H1 (cell line): Measurements from ENCODE around the gene OR4N2. TPM values are rescaled to one million over a fixed set of nuclear protein-coding genes. Genes with fewer than 3 reads are reported as not detected.
"Not testable (repeated sequence)": the region's sequence is repeated elsewhere in the genome, so short reads cannot be mapped to it uniquely, and the experiment has no call there.

Experiments used
- CTCF ChIA-PET: fragments of 300-600 bp; sonication (Branson Sonifier 250); formaldehyde crosslinking; loops from one replicate; lab custom pipeline; 2021; ENCODE audit not compliant: partially characterized antibody; lab: Charles Lee
- POLR2A ChIA-PET: fragments of 300-600 bp; sonication (Branson Sonifier 250); formaldehyde crosslinking; loops from one replicate; lab custom pipeline; 2021; ENCODE audit warnings: inconsistent platforms; ENCODE audit not compliant: partially characterized antibody; lab: Charles Lee
- DNase-seq, 2 experiments: peaks; one replicate each; pipeline versions ENCODE4 v3.0.0 to v3.0.0-alpha.2; 2010 to 2022; ENCODE audit warnings: low spot score in 2 of 2, low read depth in 1 of 2, mixed read lengths in 1 of 2
- FAIRE-seq: peaks from 2 replicates; lab custom pipeline; 2011; peaks lifted over from hg19 to GRCh38; lab: Jason Lieb, UNC
- H2AFZ ChIP-seq: 2 replicates; pipeline ENCODE4 v1.8.1; 2012; ENCODE audit warnings: low read length, inconsistent platforms
- H2AK5ac ChIP-seq: 2 replicates; pipeline ENCODE4 v1.6.1; 2013; ENCODE audit warnings: low read depth, low read length
- H2BK120ac ChIP-seq: replicated peaks from 2 replicates; pipeline ENCODE3; 2013; ENCODE audit warnings: low read depth, low read length, inconsistent platforms
- H2BK12ac ChIP-seq: 2 replicates; pipeline ENCODE4 v1.6.1; 2013; ENCODE audit warnings: low read depth, low read length
- H2BK15ac ChIP-seq: 2 replicates; pipeline ENCODE4 v1.6.1; 2013; ENCODE audit warnings: low read length
- H2BK20ac ChIP-seq: 2 replicates; pipeline ENCODE4 v1.6.1; 2013; ENCODE audit warnings: low read length
- H2BK5ac ChIP-seq: 2 replicates; pipeline ENCODE4 v1.6.1; 2013; ENCODE audit warnings: low read depth, low read length
- H3K14ac ChIP-seq: 2 replicates; pipeline ENCODE4 v1.6.1; 2013; ENCODE audit warnings: inconsistent platforms; ENCODE audit not compliant: insufficient read length
- H3K18ac ChIP-seq: 2 replicates; pipeline ENCODE4 v1.6.1; 2013; ENCODE audit warnings: low read length; ENCODE audit errors: extremely low read depth
- H3K23ac ChIP-seq: 2 replicates; pipeline ENCODE4 v1.6.1; 2013; ENCODE audit warnings: inconsistent platforms; ENCODE audit not compliant: insufficient read length
- H3K23me2 ChIP-seq: 2 replicates; pipeline ENCODE4 v1.6.1; 2013; ENCODE audit warnings: low read depth, low read length
- H3K27ac ChIP-seq: 2 replicates; pipeline ENCODE4 v1.6.1; 2011; ENCODE audit warnings: low read depth, low read length, inconsistent platforms
- H3K27me3 ChIP-seq, 4 experiments: replicated peaks in 1 of 4; 1 replicate in 1 of 4; 2 replicates in 3 of 4; pipeline versions ENCODE4 v1.6.1 to v1.8.1; 2011 to 2013; ENCODE audit warnings: low read length in 3 of 4, mild to moderate bottlenecking in 3 of 4, inconsistent platforms in 2 of 4, mixed read lengths in 2 of 4, moderate library complexity in 1 of 4; ENCODE audit not compliant: control insufficient read depth in 3 of 4, insufficient read depth in 3 of 4; ENCODE audit errors: extremely low read depth in 1 of 4
- H3K36me3 ChIP-seq, 4 experiments: 2 replicates each; pipeline versions ENCODE4 v1.6.1 to v1.8.1; 2011 to 2013; ENCODE audit warnings: mild to moderate bottlenecking in 4 of 4, low read length in 3 of 4, moderate library complexity in 2 of 4, control low read depth in 1 of 4, inconsistent platforms in 1 of 4; ENCODE audit not compliant: insufficient read depth in 4 of 4, control insufficient read depth in 2 of 4
- H3K4ac ChIP-seq: replicated peaks from 2 replicates; pipeline ENCODE3; 2013; ENCODE audit warnings: low read length, low read depth, mixed read lengths, inconsistent platforms; ENCODE audit not compliant: insufficient read length
- H3K4me1 ChIP-seq, 4 experiments: replicated peaks in 1 of 4; 1 replicate in 1 of 4; 2 replicates in 3 of 4; pipeline versions ENCODE4 v1.6.1 to v1.8.1; 2011 to 2013; ENCODE audit warnings: low read length in 3 of 4, inconsistent platforms in 2 of 4, mixed read lengths in 1 of 4; ENCODE audit not compliant: insufficient read depth in 4 of 4, control insufficient read depth in 3 of 4
- H3K4me2 ChIP-seq, 2 experiments: 2 replicates each; pipeline versions ENCODE4 v1.6.1 to v1.8.1; 2011 to 2013; ENCODE audit warnings: low read depth in 2 of 2, low read length in 2 of 2, control low read depth in 1 of 2, inconsistent platforms in 1 of 2, mild to moderate bottlenecking in 1 of 2; ENCODE audit not compliant: insufficient read depth in 1 of 2
- H3K4me3 ChIP-seq, 4 experiments: fragments of 200-600, 300-600 bp in 1 of 4; sonication (generic), shearing (Covaris generic), sonication (Bioruptor Twin) in 1 of 4; 2 replicates each; pipeline versions ENCODE4 v1.5.1 to v1.8.1; 2011 to 2016; ENCODE audit warnings: low read length in 4 of 4, low read depth in 3 of 4, control low read depth in 2 of 4, inconsistent platforms in 2 of 4, mild to moderate bottlenecking in 2 of 4, mixed read lengths in 1 of 4, moderate library complexity in 1 of 4; ENCODE audit not compliant: insufficient read depth in 2 of 4; ENCODE audit errors: extremely low read depth in 1 of 4
- H3K56ac ChIP-seq: replicated peaks from 2 replicates; pipeline ENCODE3; 2013; ENCODE audit warnings: low read depth, mild to moderate bottlenecking, mixed read lengths, low read length, inconsistent platforms; ENCODE audit not compliant: insufficient read length
- H3K79me1 ChIP-seq: 2 replicates; pipeline ENCODE4 v1.6.1; 2013; ENCODE audit warnings: low read depth, low read length, control low read depth
- H3K79me2 ChIP-seq, 2 experiments: 2 replicates each; pipeline versions ENCODE4 v1.6.1 to v1.8.1; 2012 to 2013; ENCODE audit warnings: low read length in 2 of 2, mild to moderate bottlenecking in 2 of 2, inconsistent platforms in 1 of 2; ENCODE audit not compliant: insufficient read depth in 2 of 2, control insufficient read depth in 1 of 2
- H3K9ac ChIP-seq, 4 experiments: replicated peaks in 1 of 4; 1 replicate in 1 of 4; 2 replicates in 3 of 4; pipeline versions ENCODE4 v1.6.1 to v1.8.1; 2011 to 2013; ENCODE audit warnings: low read depth in 3 of 4, low read length in 3 of 4, control low read depth in 2 of 4, mild to moderate bottlenecking in 2 of 4, moderate library complexity in 2 of 4, inconsistent platforms in 1 of 4; ENCODE audit errors: extremely low read depth in 1 of 4
- H3K9me3 ChIP-seq, 2 experiments: 2 replicates each; pipeline versions ENCODE4 v1.6.1 to v1.8.1; 2012 to 2013; ENCODE audit warnings: mild to moderate bottlenecking in 2 of 2, moderate library complexity in 2 of 2, control low read depth in 1 of 2, inconsistent platforms in 1 of 2, low read depth in 1 of 2, low read length in 1 of 2, mixed read lengths in 1 of 2; ENCODE audit not compliant: insufficient read depth in 2 of 2
- H4K20me1 ChIP-seq, 2 experiments: replicated peaks in 1 of 2; 2 replicates each; pipeline versions ENCODE3 to v1.8.1; 2011 to 2013; ENCODE audit warnings: inconsistent platforms in 2 of 2, low read length in 2 of 2, mild to moderate bottlenecking in 1 of 2; ENCODE audit not compliant: insufficient read depth in 2 of 2, control insufficient read depth in 1 of 2
- H4K5ac ChIP-seq: 2 replicates; pipeline ENCODE4 v1.6.1; 2013; ENCODE audit warnings: low read length, low read depth, mixed read lengths, inconsistent platforms; ENCODE audit not compliant: insufficient read length
- H4K8ac ChIP-seq: 2 replicates; pipeline ENCODE4 v1.8.0; 2013; ENCODE audit warnings: mild to moderate bottlenecking, moderate library complexity, low read length, inconsistent platforms; ENCODE audit not compliant: insufficient read depth; ENCODE audit errors: extremely low read depth
- H4K91ac ChIP-seq: replicated peaks from 2 replicates; pipeline ENCODE3; 2013; ENCODE audit warnings: low read length, mixed read lengths, inconsistent platforms; ENCODE audit not compliant: insufficient read length
- WGBS, 2 experiments: shearing (Covaris generic) in 1 of 2; methylation state at CpG; one replicate each; pipeline versions ENCODE4 v1.1.6 to v1.1.7; 2013 to 2015; ENCODE audit warnings: low lambda C conversion rate in 2 of 2, mixed read lengths in 2 of 2, inconsistent platforms in 1 of 2, low coverage in 1 of 2, missing lambda C conversion rate in 1 of 2; ENCODE audit not compliant: insufficient replicate concordance in 2 of 2, insufficient coverage in 1 of 2, insufficient read length in 1 of 2; ENCODE audit errors: extremely low coverage in 1 of 2, missing lambda C conversion rate in 1 of 2; 5-methylcytosine and 5-hydroxymethylcytosine counted together
- polyA plus RNA-seq, 7 experiments: library from polyadenylated mRNA; depleted of rRNA in 3 of 7; stranded (reverse) in 5 of 7; unstranded in 2 of 7; fragments of >200 nt in 5 of 7; fragments of 200-250 nt in 2 of 7; gene quantifications; 1 replicate in 5 of 7; 2 replicates in 1 of 7; 4 replicates in 1 of 7; pipeline versions ENCODE4 v1.2.1 to v1.2.3, GENCODE V29; 2011 to 2013; ENCODE audit warnings: missing spikeins in 2 of 7, mixed read lengths in 2 of 7
- total RNA-seq: library from RNA; stranded (reverse); fragmentation: NEBNext Ultra II Directional; extraction: Animal tissue kit (Norgen Biotek cat#: 25700); gene quantifications from 2 replicates; pipeline ENCODE4 v1.2.1, GENCODE V29; 2021

Gene OR4N2
- total and polyA plus RNA-seq, 2 of the 8 experiments (the other 6 are each of a cell fraction or from before 2014, with no cell fraction given): not detected

DNA sequence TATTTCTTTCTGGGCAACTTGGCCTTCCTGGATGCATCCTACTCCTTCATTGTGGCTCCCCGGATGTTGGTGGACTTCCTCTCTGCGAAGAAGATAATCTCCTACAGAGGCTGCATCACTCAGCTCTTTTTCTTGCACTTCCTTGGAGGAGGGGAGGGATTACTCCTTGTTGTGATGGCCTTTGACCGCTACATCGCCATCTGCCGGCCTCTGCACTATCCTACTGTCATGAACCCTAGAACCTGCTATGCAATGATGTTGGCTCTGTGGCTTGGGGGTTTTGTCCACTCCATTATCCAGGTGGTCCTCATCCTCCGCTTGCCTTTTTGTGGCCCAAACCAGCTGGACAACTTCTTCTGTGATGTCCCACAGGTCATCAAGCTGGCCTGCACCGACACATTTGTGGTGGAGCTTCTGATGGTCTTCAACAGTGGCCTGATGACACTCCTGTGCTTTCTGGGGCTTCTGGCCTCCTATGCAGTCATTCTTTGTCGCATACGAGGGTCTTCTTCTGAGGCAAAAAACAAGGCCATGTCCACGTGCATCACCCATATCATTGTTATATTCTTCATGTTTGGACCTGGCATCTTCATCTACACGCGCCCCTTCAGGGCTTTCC is 24.2 kb downstream of the OR4N2 start:
- H4K91ac ChIP-seq, H3K4me3 ChIP-seq, H3K4me2 ChIP-seq, H3K36me3 ChIP-seq, H2BK20ac ChIP-seq, H3K23me2 ChIP-seq, H4K20me1 ChIP-seq, H2BK12ac ChIP-seq, H4K5ac ChIP-seq, H3K4me1 ChIP-seq, H4K8ac ChIP-seq, H2AFZ ChIP-seq, H3K4ac ChIP-seq, H2BK120ac ChIP-seq, DNase-seq, H2AK5ac ChIP-seq, H3K14ac ChIP-seq, H3K56ac ChIP-seq, CTCF ChIA-PET, H2BK5ac ChIP-seq, FAIRE-seq, POLR2A ChIA-PET, H3K27ac ChIP-seq, H3K9ac ChIP-seq, H3K18ac ChIP-seq, H3K79me1 ChIP-seq, H2BK15ac ChIP-seq, H3K23ac ChIP-seq, H3K27me3 ChIP-seq, H3K79me2 ChIP-seq: not testable (repeated sequence)
- WGBS, 2 experiments: 81% methylated on average over 6 of the region's 12 CpGs; no CpG with 5 or more reads in 1 of the 2 experiments
- peaks cover 16 to 27% of the 10 kb centered on the region in 2 experiments; a peak in 3 of 4 replicates for H3K9me3 ChIP-seq
